IMR-90 (cell line): Measurements from ENCODE around the gene TM4SF5. TPM values are rescaled to one million over a fixed set of nuclear protein-coding genes. Genes with fewer than 3 reads are reported as not detected.
A peak's percentile ranks its signal among the peaks of the same experiment; 100 is the strongest.

Experiments
- ATAC-seq: fragments of 200-7000 bp; cut with Tn5 transposase; 2 replicates; pipeline ENCODE4 v1.9.1; 2020; ENCODE audit warnings: low read depth, mild to moderate bottlenecking, moderate library complexity
- BruUV-seq: library from RNA; stranded (reverse); fragments of 400-500 nt; replicated peaks from 2 replicates; lab custom pipeline; 2021; lab: Mats Ljungman, UMichigan
- CTCF ChIA-PET: fragments of 300-600 bp; formaldehyde crosslinking; extraction: SDS; loops from one replicate; lab custom pipeline; 2021; ENCODE audit warnings: antibody characterized with exemption; lab: Yijun Ruan, JAX
- POLR2A ChIA-PET: fragments of 300-600 bp; sonication (Branson Sonifier 250); formaldehyde crosslinking; loops from one replicate; lab custom pipeline; 2022; ENCODE audit warnings: antibody characterized with exemption; ENCODE audit not compliant: unreplicated experiment; lab: Charles Lee
- DNase-seq: peaks from one replicate; pipeline ENCODE4 v3.0.0; 2013
- H2AFZ ChIP-seq: replicated peaks from 2 replicates; pipeline ENCODE3; 2013; ENCODE audit warnings: low read length, mild to moderate bottlenecking; ENCODE audit not compliant: poor library complexity
- H2AK5ac ChIP-seq: 2 replicates; pipeline ENCODE4 v1.6.1; 2013; ENCODE audit warnings: low read depth, low read length, inconsistent platforms
- H2AK9ac ChIP-seq: replicated peaks from 2 replicates; pipeline ENCODE3; 2013; ENCODE audit warnings: mild to moderate bottlenecking, low read depth, low read length, moderate library complexity; ENCODE audit not compliant: poor library complexity
- H2BK120ac ChIP-seq: 2 replicates; pipeline ENCODE4 v1.6.1; 2013; ENCODE audit warnings: low read depth, low read length, inconsistent platforms
- H2BK15ac ChIP-seq: 3 replicates; pipeline ENCODE4 v1.6.1; 2013; ENCODE audit warnings: low read depth, low read length, inconsistent platforms
- H2BK20ac ChIP-seq: 2 replicates; pipeline ENCODE4 v1.6.1; 2013; ENCODE audit warnings: low read depth, mild to moderate bottlenecking, inconsistent platforms, low read length, moderate library complexity
- H2BK5ac ChIP-seq: 2 replicates; pipeline ENCODE4 v1.6.1; 2013; ENCODE audit warnings: mild to moderate bottlenecking, low read depth, low read length, inconsistent platforms; ENCODE audit not compliant: poor library complexity, severe bottlenecking
- H3K14ac ChIP-seq: replicated peaks from 2 replicates; pipeline ENCODE4 v1.6.1; 2013; ENCODE audit warnings: low read depth, low read length, inconsistent platforms
- H3K18ac ChIP-seq: 2 replicates; pipeline ENCODE4 v1.6.1; 2013; ENCODE audit warnings: low read depth, low read length, control low read depth
- H3K23ac ChIP-seq: 2 replicates; pipeline ENCODE4 v1.6.1; 2013; ENCODE audit warnings: low read depth, low read length, inconsistent platforms
- H3K27ac ChIP-seq: 2 replicates; pipeline ENCODE4 v1.5.1; 2013; ENCODE audit warnings: mild to moderate bottlenecking, control low read depth, low read length; ENCODE audit not compliant: insufficient read depth
- H3K27me3 ChIP-seq: 2 replicates; pipeline ENCODE4 v1.6.1; 2013; ENCODE audit warnings: low read length; ENCODE audit not compliant: control insufficient read depth, insufficient read depth
- H3K36me3 ChIP-seq: 2 replicates; pipeline ENCODE4 v1.6.1; 2013; ENCODE audit warnings: low read length, mixed read lengths; ENCODE audit not compliant: control insufficient read depth, insufficient read depth
- H3K4ac ChIP-seq: 2 replicates; pipeline ENCODE4 v1.6.1; 2013; ENCODE audit warnings: low read depth, low read length, inconsistent platforms
- H3K4me1 ChIP-seq: 2 replicates; pipeline ENCODE4 v1.6.1; 2013; ENCODE audit warnings: low read length, mixed read lengths; ENCODE audit not compliant: control insufficient read depth, insufficient read depth
- H3K4me2 ChIP-seq: 2 replicates; pipeline ENCODE4 v1.6.1; 2013; ENCODE audit warnings: low read depth, mild to moderate bottlenecking, control low read depth, low read length, moderate library complexity
- H3K4me3 ChIP-seq: 2 replicates; pipeline ENCODE4 v1.5.1; 2013; ENCODE audit warnings: low read depth, mild to moderate bottlenecking, control low read depth, low read length, moderate library complexity; ENCODE audit not compliant: insufficient read depth
- H3K56ac ChIP-seq: 2 replicates; pipeline ENCODE4 v1.6.1; 2013; ENCODE audit warnings: low read length, inconsistent platforms; ENCODE audit not compliant: insufficient read depth; ENCODE audit errors: extremely low read depth
- H3K79me1 ChIP-seq, 2 experiments: 2 replicates each; pipeline ENCODE4 v1.6.1; 2013; ENCODE audit warnings: low read length in 2 of 2, inconsistent platforms in 1 of 2, low read depth in 1 of 2
- H3K9ac ChIP-seq: 2 replicates; pipeline ENCODE4 v1.6.1; 2013; ENCODE audit warnings: low read depth, low read length, control low read depth
- H3K9me1 ChIP-seq: 2 replicates; pipeline ENCODE4 v1.6.1; 2013; ENCODE audit warnings: low read length, inconsistent platforms; ENCODE audit not compliant: insufficient read depth
- H3K9me3 ChIP-seq: 2 replicates; pipeline ENCODE4 v1.6.1; 2013; ENCODE audit warnings: low read length; ENCODE audit not compliant: control insufficient read depth, insufficient read depth
- H4K20me1 ChIP-seq: 2 replicates; pipeline ENCODE4 v1.6.1; 2013; ENCODE audit warnings: low read length, inconsistent platforms; ENCODE audit not compliant: insufficient read depth
- H4K5ac ChIP-seq: 2 replicates; pipeline ENCODE4 v1.6.1; 2013; ENCODE audit warnings: mild to moderate bottlenecking, low read depth, low read length, control low read depth
- H4K8ac ChIP-seq, 2 experiments: 2 replicates each; pipeline ENCODE4 v1.6.1; 2013; ENCODE audit warnings: low read depth in 2 of 2, low read length in 2 of 2, control low read depth in 1 of 2, inconsistent platforms in 1 of 2
- H4K91ac ChIP-seq: 2 replicates; pipeline ENCODE4 v1.6.1; 2013; ENCODE audit warnings: low read depth, low read length, inconsistent platforms; ENCODE audit not compliant: insufficient read depth
- BHLHE40 ChIP-seq: fragments of 150-350 bp; IDR thresholded peaks from 2 replicates; pipeline ENCODE4 v1.6.1; 2016; ENCODE audit warnings: mild to moderate bottlenecking, low read depth, low read length
- CHD1 ChIP-seq: IDR thresholded peaks from 2 replicates; pipeline ENCODE4 v1.6.1; 2012; ENCODE audit warnings: low read depth, low read length, improper control_type of control experiment
- FOS ChIP-seq: fragments of 150-350 bp; IDR thresholded peaks from 2 replicates; pipeline ENCODE4 v1.6.1; 2016; ENCODE audit warnings: low read depth, low read length
- MAFK ChIP-seq: IDR thresholded peaks from 2 replicates; pipeline ENCODE4 v1.6.1; 2012; ENCODE audit warnings: low read depth, low read length, improper control_type of control experiment
- MAZ ChIP-seq: IDR thresholded peaks from 2 replicates; pipeline ENCODE4 v1.6.1; 2012; ENCODE audit warnings: low read depth, mild to moderate bottlenecking, low read length, improper control_type of control experiment, moderate library complexity, borderline replicate concordance
- MXI1 ChIP-seq: IDR thresholded peaks from 2 replicates; pipeline ENCODE4 v1.6.1; 2012; ENCODE audit warnings: low read depth, mild to moderate bottlenecking, low read length, moderate library complexity, borderline replicate concordance
- NFE2L2 ChIP-seq: fragments of 150-350 bp; IDR thresholded peaks from 2 replicates; pipeline ENCODE4 v1.6.1; 2016; ENCODE audit warnings: low read depth, mild to moderate bottlenecking, low read length
- RFX5 ChIP-seq: IDR thresholded peaks from 2 replicates; pipeline ENCODE4 v1.8.0; 2012; ENCODE audit warnings: low read depth, mild to moderate bottlenecking, low read length, moderate library complexity
- SMC3 ChIP-seq: fragments of 150-350 bp; IDR thresholded peaks from 2 replicates; pipeline ENCODE4 v1.6.1; 2016; ENCODE audit warnings: low read depth, mild to moderate bottlenecking, antibody characterized with exemption, low read length, moderate library complexity
- WGBS, 2 experiments: methylation state at CpG; one replicate each; pipeline versions ENCODE4 v1.1.5 to v1.1.7; 2013; ENCODE audit warnings: missing lambda C conversion rate in 2 of 2; ENCODE audit not compliant: insufficient read length in 1 of 2; ENCODE audit errors: extremely low coverage in 2 of 2; 5-methylcytosine and 5-hydroxymethylcytosine counted together
- dilution Hi-C: fragments of 300-500 bp; cut with HindIII; formaldehyde crosslinking; loops from one replicate; pipeline ENCODE4 v1.14.3; 2018; ENCODE audit warnings: low sequenced_read_pairs; ENCODE audit not compliant: unreplicated experiment
- in situ Hi-C: fragments of 300-500 bp; cut with MboI; formaldehyde crosslinking; loops from 3 replicates; pipeline ENCODE4 v1.14.3; 2019; ENCODE audit warnings: low sequenced_read_pairs, inconsistent platforms, mixed read lengths
- intact Hi-C: fragments of 100-400 bp; cut with micrococcal nuclease; formaldehyde crosslinking; loops from 2 replicates; pipeline ENCODE4 v1.10.0; 2022
- polyA plus RNA-seq, 3 experiments: library from polyadenylated mRNA; depleted of rRNA; stranded (reverse); fragments of >200 nt; gene quantifications; 2 replicates each; pipeline ENCODE4 v1.2.3, GENCODE V29; 2012; ENCODE audit warnings: low replicate concordance in 1 of 3
- total RNA-seq: library from RNA; depleted of rRNA; stranded (reverse); fragments of >200 nt; gene quantifications from 2 replicates; pipeline ENCODE4 v1.2.3, GENCODE V29; 2012
- TF ChIP-seq, protein P1 (sequence below): fragments of 150-350 bp; IDR thresholded peaks from 2 replicates; pipeline ENCODE4 v1.6.1; 2016; ENCODE audit warnings: low read depth, mild to moderate bottlenecking, low read length, moderate library complexity, borderline replicate concordance
- TF ChIP-seq, protein P2 (sequence below): conservative IDR thresholded peaks from 2 replicates; pipeline ENCODE4 v1.5.1; 2012; ENCODE audit warnings: mild to moderate bottlenecking, low read depth, low read length, improper control_type of control experiment

Gene TM4SF5
- total and polyA plus RNA-seq, 2 of the 4 experiments (the other 2 are of a cell fraction): not detected

DNA sequence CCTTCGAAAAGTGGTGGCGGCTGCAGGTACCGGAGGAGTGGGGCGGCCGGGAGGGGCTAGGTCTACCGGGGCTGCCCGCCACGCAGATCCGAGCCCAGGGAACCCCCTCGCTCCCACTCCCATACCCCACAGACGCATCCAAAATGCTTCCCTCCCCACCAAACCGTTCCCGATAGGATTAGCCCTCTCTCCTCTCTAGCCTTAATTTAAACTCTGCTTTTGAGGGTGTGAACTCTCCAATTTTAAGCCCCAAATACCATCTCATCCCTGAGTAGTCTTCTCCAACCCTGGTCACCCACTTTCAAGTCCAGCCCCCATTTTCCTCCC lies 31.7 kb upstream of the TM4SF5 start:
- Histone ChIP-seq H3K36me3 (no peaks in the 10 kb centered on the region), H3K4me2 (peak overlapping the region; percentile 41), H4K5ac (no peak overlapping the region), H3K9me1 (no peaks in the 10 kb centered on the region), H4K91ac (no peak overlapping the region), H3K56ac (no peak overlapping the region), H2AFZ (peak overlapping the region; percentile 93), H2BK20ac (no peak overlapping the region), H2BK120ac (no peak overlapping the region), H3K9ac (no peak overlapping the region), H2BK15ac (no peak overlapping the region), H3K9me3 (no peaks in the 10 kb centered on the region), H2AK5ac (no peak overlapping the region), H3K14ac (no peak overlapping the region), H4K8ac (no peak overlapping the region), H3K23ac (0 out of 2 replicates have a peak overlapping the region, but pooled peaks have one; percentile 7), H3K4me1 (peaks cover 7% of the 10 kb centered on the region; the same call in 1 of the 2 replicates), H3K4ac (no peak overlapping the region), H3K18ac (no peak overlapping the region), H3K27ac (no peak overlapping the region), H2BK5ac (no peak overlapping the region), H4K20me1 (no peaks in the 10 kb centered on the region), H3K79me1 (no peaks in the 10 kb centered on the region), H3K4me3 (peak overlapping the region; percentile 90), H2AK9ac (no peak overlapping the region), H3K27me3 (peaks cover 64% of the 10 kb centered on the region)
- ChIA-PET POLR2A (no interaction called here), CTCF (no interaction called here)
- in situ Hi-C loops: no loop called here
- no TSS peak for BruUV-seq
- intact Hi-C loops: no loop called here
- TF ChIP-seq RFX5: no peak
- TF ChIP-seq, protein P1, sequence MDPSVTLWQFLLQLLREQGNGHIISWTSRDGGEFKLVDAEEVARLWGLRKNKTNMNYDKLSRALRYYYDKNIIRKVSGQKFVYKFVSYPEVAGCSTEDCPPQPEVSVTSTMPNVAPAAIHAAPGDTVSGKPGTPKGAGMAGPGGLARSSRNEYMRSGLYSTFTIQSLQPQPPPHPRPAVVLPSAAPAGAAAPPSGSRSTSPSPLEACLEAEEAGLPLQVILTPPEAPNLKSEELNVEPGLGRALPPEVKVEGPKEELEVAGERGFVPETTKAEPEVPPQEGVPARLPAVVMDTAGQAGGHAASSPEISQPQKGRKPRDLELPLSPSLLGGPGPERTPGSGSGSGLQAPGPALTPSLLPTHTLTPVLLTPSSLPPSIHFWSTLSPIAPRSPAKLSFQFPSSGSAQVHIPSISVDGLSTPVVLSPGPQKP: no peak
- no peak for TF ChIP-seq MAZ
- TF ChIP-seq FOS: no peak
- TF ChIP-seq NFE2L2: no peak
- no peak for TF ChIP-seq SMC3
- TF ChIP-seq, protein P2, sequence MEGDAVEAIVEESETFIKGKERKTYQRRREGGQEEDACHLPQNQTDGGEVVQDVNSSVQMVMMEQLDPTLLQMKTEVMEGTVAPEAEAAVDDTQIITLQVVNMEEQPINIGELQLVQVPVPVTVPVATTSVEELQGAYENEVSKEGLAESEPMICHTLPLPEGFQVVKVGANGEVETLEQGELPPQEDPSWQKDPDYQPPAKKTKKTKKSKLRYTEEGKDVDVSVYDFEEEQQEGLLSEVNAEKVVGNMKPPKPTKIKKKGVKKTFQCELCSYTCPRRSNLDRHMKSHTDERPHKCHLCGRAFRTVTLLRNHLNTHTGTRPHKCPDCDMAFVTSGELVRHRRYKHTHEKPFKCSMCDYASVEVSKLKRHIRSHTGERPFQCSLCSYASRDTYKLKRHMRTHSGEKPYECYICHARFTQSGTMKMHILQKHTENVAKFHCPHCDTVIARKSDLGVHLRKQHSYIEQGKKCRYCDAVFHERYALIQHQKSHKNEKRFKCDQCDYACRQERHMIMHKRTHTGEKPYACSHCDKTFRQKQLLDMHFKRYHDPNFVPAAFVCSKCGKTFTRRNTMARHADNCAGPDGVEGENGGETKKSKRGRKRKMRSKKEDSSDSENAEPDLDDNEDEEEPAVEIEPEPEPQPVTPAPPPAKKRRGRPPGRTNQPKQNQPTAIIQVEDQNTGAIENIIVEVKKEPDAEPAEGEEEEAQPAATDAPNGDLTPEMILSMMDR: no peak
- no peak for TF ChIP-seq CHD1
- TF ChIP-seq MAFK: no peak
- TF ChIP-seq MXI1: no peak
- no peak for TF ChIP-seq BHLHE40
- dilution Hi-C loops: no loop called here
- DNase-seq (no peak), ATAC-seq (no peak)
- 9% methylated on average over 2 of the region's 13 CpGs; no CpG with 5 or more reads in 1 of the 2 experiments for WGBS, 2 experiments
